T-helper 22 cell (primary cell): ENCODE measurements around the gene TNXB.
"Not testable (repeated sequence)": the region's sequence is repeated elsewhere in the genome, so short reads cannot be mapped to it uniquely, and the experiment has no call there.

Experiments used
- DNase-seq: peaks from one replicate; pipeline ENCODE4 v3.0.0-alpha.2; 2020; ENCODE audit warnings: low read depth

Gene TNXB

GRCh38 chr6:32110632-32111031 lies 1.5 kb upstream of the TNXB start:
- DNase-seq = no peak

GRCh38 chr6:32109765-32110160 lies 625 bp upstream of the TNXB start:
- DNase-seq = no peak

- DNase-seq = no peak
Measured at GRCh38 chr6:32108727-32109113, 418 bp downstream of the TNXB start.

- DNase-seq = no peak
Measured at GRCh38 chr6:32108094-32108627, 977 bp downstream of the TNXB start.

GRCh38 chr6:32107406-32107805 lies 1.7 kb downstream of the TNXB start:
- DNase-seq = no peak

- DNase-seq = no peak
Measured at GRCh38 chr6:32105433-32105832, 3.7 kb downstream of the TNXB start.

GRCh38 chr6:32102255-32102654 lies 6.9 kb downstream of the TNXB start:
- no peak for DNase-seq

GRCh38 chr6:32100251-32100650 lies 8.9 kb downstream of the TNXB start:
- DNase-seq = not testable (repeated sequence)

- DNase-seq = no peak
Measured at GRCh38 chr6:32097364-32097763, 11.8 kb downstream of the TNXB start.

- DNase-seq = no peak
Measured at GRCh38 chr6:32096394-32097258, 12.5 kb downstream of the TNXB start.

GRCh38 chr6:32096087-32096393 lies 13.1 kb downstream of the TNXB start:
- DNase-seq = no peak

- no peak for DNase-seq
Measured at GRCh38 chr6:32095338-32096086, 13.6 kb downstream of the TNXB start.

- no peak for DNase-seq
Measured at GRCh38 chr6:32092760-32093497, 16.2 kb downstream of the TNXB start.

GRCh38 chr6:32089082-32089828 lies 19.9 kb downstream of the TNXB start:
- DNase-seq = no peak

GRCh38 chr6:32088487-32089049 lies 20.6 kb downstream of the TNXB start:
- DNase-seq = no peak

GRCh38 chr6:32087574-32088486 lies 21.3 kb downstream of the TNXB start:
- DNase-seq = peak; percentile 23

- no peak for DNase-seq
Measured at GRCh38 chr6:32086661-32087573, 22.2 kb downstream of the TNXB start.

- no peak for DNase-seq
Measured at GRCh38 chr6:32085759-32086459, 23.2 kb downstream of the TNXB start.

- no peak for DNase-seq
Measured at GRCh38 chr6:32084780-32085179, 24.4 kb downstream of the TNXB start.
